A673 (cell line): ENCODE measurements around the gene HPRT1.

ENCODE experiments used
- EZH2 ChIP-seq: fragments of 200-600 bp; sonication (generic); IDR thresholded peaks from 2 replicates; pipeline ENCODE4 v1.6.1; 2017; ENCODE audit warnings: borderline replicate concordance, low read depth, mild to moderate bottlenecking, mixed read lengths, antibody characterized with exemption, low read length; ENCODE audit not compliant: poor library complexity, severe bottlenecking
- TF ChIP-seq, protein P1 (sequence below): fragments of 300-800, 200-600 bp; sonication (generic); conservative IDR thresholded peaks from 2 replicates; pipeline ENCODE4 v1.5.1; 2017; ENCODE audit warnings: low read depth, mild to moderate bottlenecking, antibody characterized with exemption, low read length, moderate library complexity, mixed read lengths

DNA sequence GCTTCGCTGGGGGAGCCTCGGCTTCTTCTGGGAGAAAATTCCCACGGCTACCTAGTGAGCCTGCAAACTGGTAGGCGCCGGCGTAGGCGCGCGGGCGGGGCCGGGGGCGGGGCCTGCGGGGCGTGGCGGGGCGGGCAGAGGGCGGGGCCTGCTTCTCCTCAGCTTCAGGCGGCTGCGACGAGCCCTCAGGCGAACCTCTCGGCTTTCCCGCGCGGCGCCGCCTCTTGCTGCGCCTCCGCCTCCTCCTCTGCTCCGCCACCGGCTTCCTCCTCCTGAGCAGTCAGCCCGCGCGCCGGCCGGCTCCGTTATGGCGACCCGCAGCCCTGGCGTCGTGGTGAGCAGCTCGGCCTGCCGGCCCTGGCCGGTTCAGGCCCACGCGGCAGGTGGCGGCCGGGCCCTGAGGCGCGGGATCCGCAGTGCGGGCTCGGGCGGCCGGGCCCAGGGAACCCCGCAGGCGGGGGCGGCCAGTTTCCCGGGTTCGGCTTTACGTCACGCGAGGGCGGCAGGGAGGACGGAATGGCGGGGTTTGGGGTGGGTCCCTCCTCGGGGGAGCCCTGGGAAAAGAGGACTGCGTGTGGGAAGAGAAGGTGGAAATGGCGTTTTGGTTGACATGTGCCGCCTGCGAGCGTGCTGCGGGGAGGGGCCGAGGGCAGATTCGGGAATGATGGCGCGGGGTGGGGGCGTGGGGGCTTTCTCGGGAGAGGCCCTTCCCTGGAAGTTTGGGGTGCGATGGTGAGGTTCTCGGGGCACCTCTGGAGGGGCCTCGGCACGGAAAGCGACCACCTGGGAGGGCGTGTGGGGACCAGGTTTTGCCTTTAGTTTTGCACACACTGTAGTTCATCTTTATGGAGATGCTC lies at the start of gene HPRT1:
- TF ChIP-seq, protein P1, sequence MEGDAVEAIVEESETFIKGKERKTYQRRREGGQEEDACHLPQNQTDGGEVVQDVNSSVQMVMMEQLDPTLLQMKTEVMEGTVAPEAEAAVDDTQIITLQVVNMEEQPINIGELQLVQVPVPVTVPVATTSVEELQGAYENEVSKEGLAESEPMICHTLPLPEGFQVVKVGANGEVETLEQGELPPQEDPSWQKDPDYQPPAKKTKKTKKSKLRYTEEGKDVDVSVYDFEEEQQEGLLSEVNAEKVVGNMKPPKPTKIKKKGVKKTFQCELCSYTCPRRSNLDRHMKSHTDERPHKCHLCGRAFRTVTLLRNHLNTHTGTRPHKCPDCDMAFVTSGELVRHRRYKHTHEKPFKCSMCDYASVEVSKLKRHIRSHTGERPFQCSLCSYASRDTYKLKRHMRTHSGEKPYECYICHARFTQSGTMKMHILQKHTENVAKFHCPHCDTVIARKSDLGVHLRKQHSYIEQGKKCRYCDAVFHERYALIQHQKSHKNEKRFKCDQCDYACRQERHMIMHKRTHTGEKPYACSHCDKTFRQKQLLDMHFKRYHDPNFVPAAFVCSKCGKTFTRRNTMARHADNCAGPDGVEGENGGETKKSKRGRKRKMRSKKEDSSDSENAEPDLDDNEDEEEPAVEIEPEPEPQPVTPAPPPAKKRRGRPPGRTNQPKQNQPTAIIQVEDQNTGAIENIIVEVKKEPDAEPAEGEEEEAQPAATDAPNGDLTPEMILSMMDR = no peak
- TF ChIP-seq EZH2 = no peak
